ENCODE results near the gene TMED10.
"Not testable (repeated sequence)": the region's sequence is repeated elsewhere in the genome, so short reads cannot be mapped to it uniquely, and the experiment has no call there.

TMED10 gene

GRCh38 chr14:75158843-75159614 is 17.4 kb downstream of the TMED10 start:
- no peak for DNase-seq (ENCODE audit: low read depth, low spot score)

- DNase-seq (ENCODE audit: low read depth, low spot score): peak; percentile 50
Measured at GRCh38 chr14:75156901-75157300, 19.5 kb downstream of the TMED10 start.

GRCh38 chr14:75156111-75156510 is 20.3 kb downstream of the TMED10 start:
- no peak for DNase-seq (ENCODE audit: low read depth, low spot score)

- no peak for DNase-seq (ENCODE audit: low read depth, low spot score)
Measured at GRCh38 chr14:75155169-75155568, 21.2 kb downstream of the TMED10 start.

GRCh38 chr14:75153295-75153694 is 23.1 kb downstream of the TMED10 start:
- DNase-seq (ENCODE audit: low read depth, low spot score): no peak

- no peak for DNase-seq (ENCODE audit: low read depth, low spot score)
Measured at GRCh38 chr14:75151851-75152250, 24.6 kb downstream of the TMED10 start.

GRCh38 chr14:75150637-75151036 is 25.8 kb downstream of the TMED10 start:
- not testable (repeated sequence) for DNase-seq (ENCODE audit: low read depth, low spot score)

GRCh38 chr14:75150150-75150549 is 26.3 kb downstream of the TMED10 start:
- DNase-seq (ENCODE audit: low read depth, low spot score): no peak

GRCh38 chr14:75147423-75148071 is 28.9 kb downstream of the TMED10 start:
- peak; percentile 98 for DNase-seq (ENCODE audit: low read depth, low spot score)

- no peak for DNase-seq (ENCODE audit: low read depth, low spot score)
Measured at GRCh38 chr14:75144944-75145343, 31.5 kb downstream of the TMED10 start.

- no peak for DNase-seq (ENCODE audit: low read depth, low spot score)
Measured at GRCh38 chr14:75143761-75144527, 32.5 kb downstream of the TMED10 start.

- DNase-seq (ENCODE audit: low read depth, low spot score): no peak
Measured at GRCh38 chr14:75142494-75142893, 33.9 kb downstream of the TMED10 start.

- peak; percentile 42 for DNase-seq (ENCODE audit: low read depth, low spot score)
Measured at GRCh38 chr14:75141967-75142366, 34.4 kb downstream of the TMED10 start.

GRCh38 chr14:75141062-75141461 is 35.4 kb downstream of the TMED10 start:
- DNase-seq (ENCODE audit: low read depth, low spot score): no peak

GRCh38 chr14:75140620-75141019 is 35.8 kb downstream of the TMED10 start:
- DNase-seq (ENCODE audit: low read depth, low spot score): no peak

- no peak for DNase-seq (ENCODE audit: low read depth, low spot score)
Measured at GRCh38 chr14:75139185-75139584, 37.2 kb downstream of the TMED10 start.

- no peak for DNase-seq (ENCODE audit: low read depth, low spot score)
Measured at GRCh38 chr14:75138492-75138891, 37.9 kb downstream of the TMED10 start.

GRCh38 chr14:75134644-75135043 is 41.8 kb downstream of the TMED10 start:
- no peak for DNase-seq (ENCODE audit: low read depth, low spot score)

GRCh38 chr14:75133597-75133996 is 42.8 kb downstream of the TMED10 start:
- no peak for DNase-seq (ENCODE audit: low read depth, low spot score)

GRCh38 chr14:75132382-75133086 is 43.9 kb downstream of the TMED10 start:
- DNase-seq (ENCODE audit: low read depth, low spot score): peak; percentile 85

- DNase-seq (ENCODE audit: low read depth, low spot score): no peak
Measured at GRCh38 chr14:75128596-75128990, 47.8 kb downstream of the TMED10 start.
